HFFc6 (cell line): ENCODE measurements around the gene SPRY2. TPM values are rescaled to one million over a fixed set of nuclear protein-coding genes. Genes with fewer than 3 reads are reported as not detected.
"Not testable (repeated sequence)": the region's sequence is repeated elsewhere in the genome, so short reads cannot be mapped to it uniquely, and the experiment has no call there.

ENCODE experiments used
- DNase-seq: peaks from one replicate; pipeline ENCODE4 v3.0.0-alpha.2; 2018
- H3K27ac Mint-ChIP-seq: 2 replicates; pipeline ENCODE4 v1.8.0; 2020; ENCODE audit warnings: mild to moderate bottlenecking, mixed read lengths
- H3K27me3 Mint-ChIP-seq: 2 replicates; pipeline ENCODE4 v1.8.0; 2021; ENCODE audit warnings: mild to moderate bottlenecking, moderate library complexity, mixed read lengths; ENCODE audit not compliant: insufficient read depth
- H3K36me3 Mint-ChIP-seq: 2 replicates; pipeline ENCODE4 v1.8.0; 2021; ENCODE audit warnings: low read depth, mixed read lengths
- H3K4me1 Mint-ChIP-seq: 2 replicates; pipeline ENCODE4 v1.8.0; 2020; ENCODE audit warnings: low read depth, mixed read lengths
- H3K4me3 Mint-ChIP-seq: 2 replicates; pipeline ENCODE4 v1.8.0; 2020; ENCODE audit warnings: mild to moderate bottlenecking, moderate library complexity, mixed read lengths
- H3K9me3 Mint-ChIP-seq: 2 replicates; pipeline ENCODE4 v1.8.0; 2020; ENCODE audit warnings: mild to moderate bottlenecking, mixed read lengths
- total RNA-seq, 6 experiments: library from RNA; stranded (reverse); fragmentation: NEBNext Ultra II Directional; extraction: Animal tissue kit (Norgen Biotek cat#: 25700); gene quantifications; 2 replicates in 1 of 6; 3 replicates in 5 of 6; pipeline ENCODE4 v1.2.3, GENCODE V29; 2021
- TF ChIP-seq, protein P1 (sequence below): fragments of 200-600 bp; sonication (generic); IDR thresholded peaks from 2 replicates; pipeline ENCODE4 v1.5.0; 2021; ENCODE audit warnings: antibody characterized with exemption, mild to moderate bottlenecking

Gene SPRY2
- total RNA-seq, 6 experiments from 2014 or later = 33.9 to 42.5 (median 41.5) TPM

DNA sequence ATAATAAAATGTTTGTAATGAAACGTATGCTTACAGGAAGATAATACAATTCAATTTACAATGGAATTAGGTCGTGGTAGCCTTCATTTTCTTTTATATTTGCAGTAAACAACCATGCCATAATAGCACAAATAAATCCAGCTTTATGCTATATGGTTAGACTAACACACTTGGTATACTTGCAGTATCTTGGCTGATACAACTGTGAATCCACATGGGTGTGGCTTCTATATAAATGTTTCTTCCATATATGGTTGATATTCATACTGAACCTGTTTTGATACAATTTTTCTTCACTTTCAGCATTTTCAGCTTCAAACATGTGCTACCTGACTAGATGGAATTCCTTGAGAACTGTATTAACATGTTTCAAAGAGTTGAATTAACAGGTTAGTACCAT, 20.4 kb upstream of the SPRY2 start:
- Mint-ChIP-seq H3K27ac (no peak overlapping the region), H3K27me3 (no peaks in the 10 kb centered on the region), H3K9me3 (no peaks in the 10 kb centered on the region), H3K4me3 (no peak overlapping the region), H3K4me1 (peaks cover 31% of the 10 kb centered on the region), H3K36me3 (no peaks in the 10 kb centered on the region)
- TF ChIP-seq, protein P1, sequence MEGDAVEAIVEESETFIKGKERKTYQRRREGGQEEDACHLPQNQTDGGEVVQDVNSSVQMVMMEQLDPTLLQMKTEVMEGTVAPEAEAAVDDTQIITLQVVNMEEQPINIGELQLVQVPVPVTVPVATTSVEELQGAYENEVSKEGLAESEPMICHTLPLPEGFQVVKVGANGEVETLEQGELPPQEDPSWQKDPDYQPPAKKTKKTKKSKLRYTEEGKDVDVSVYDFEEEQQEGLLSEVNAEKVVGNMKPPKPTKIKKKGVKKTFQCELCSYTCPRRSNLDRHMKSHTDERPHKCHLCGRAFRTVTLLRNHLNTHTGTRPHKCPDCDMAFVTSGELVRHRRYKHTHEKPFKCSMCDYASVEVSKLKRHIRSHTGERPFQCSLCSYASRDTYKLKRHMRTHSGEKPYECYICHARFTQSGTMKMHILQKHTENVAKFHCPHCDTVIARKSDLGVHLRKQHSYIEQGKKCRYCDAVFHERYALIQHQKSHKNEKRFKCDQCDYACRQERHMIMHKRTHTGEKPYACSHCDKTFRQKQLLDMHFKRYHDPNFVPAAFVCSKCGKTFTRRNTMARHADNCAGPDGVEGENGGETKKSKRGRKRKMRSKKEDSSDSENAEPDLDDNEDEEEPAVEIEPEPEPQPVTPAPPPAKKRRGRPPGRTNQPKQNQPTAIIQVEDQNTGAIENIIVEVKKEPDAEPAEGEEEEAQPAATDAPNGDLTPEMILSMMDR = no peak
- no peak for DNase-seq

DNA sequence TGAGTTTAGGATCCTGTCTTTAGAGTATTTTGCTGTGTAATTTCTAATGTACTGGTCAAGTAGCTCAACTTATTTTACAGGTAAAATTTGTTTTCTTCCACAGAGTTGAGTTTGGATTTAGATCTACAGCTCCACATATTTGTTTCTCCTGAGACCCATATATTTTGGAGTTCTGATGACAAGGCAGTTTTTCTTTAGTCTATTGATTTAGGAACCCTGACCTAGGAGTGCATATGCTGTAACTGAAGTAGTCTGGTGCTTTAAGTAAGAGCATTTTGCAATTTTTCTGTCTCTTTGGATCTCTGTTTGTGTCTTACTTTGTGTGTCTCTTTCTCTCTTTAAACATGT, 19.5 kb upstream of the SPRY2 start:
- Mint-ChIP-seq H3K4me1 (peaks cover 31% of the 10 kb centered on the region), H3K36me3 (no peaks in the 10 kb centered on the region), H3K4me3 (no peak overlapping the region), H3K9me3 (no peaks in the 10 kb centered on the region), H3K27ac (no peak overlapping the region), H3K27me3 (no peaks in the 10 kb centered on the region)
- no peak for DNase-seq
- TF ChIP-seq, protein P1 = no peak

DNA sequence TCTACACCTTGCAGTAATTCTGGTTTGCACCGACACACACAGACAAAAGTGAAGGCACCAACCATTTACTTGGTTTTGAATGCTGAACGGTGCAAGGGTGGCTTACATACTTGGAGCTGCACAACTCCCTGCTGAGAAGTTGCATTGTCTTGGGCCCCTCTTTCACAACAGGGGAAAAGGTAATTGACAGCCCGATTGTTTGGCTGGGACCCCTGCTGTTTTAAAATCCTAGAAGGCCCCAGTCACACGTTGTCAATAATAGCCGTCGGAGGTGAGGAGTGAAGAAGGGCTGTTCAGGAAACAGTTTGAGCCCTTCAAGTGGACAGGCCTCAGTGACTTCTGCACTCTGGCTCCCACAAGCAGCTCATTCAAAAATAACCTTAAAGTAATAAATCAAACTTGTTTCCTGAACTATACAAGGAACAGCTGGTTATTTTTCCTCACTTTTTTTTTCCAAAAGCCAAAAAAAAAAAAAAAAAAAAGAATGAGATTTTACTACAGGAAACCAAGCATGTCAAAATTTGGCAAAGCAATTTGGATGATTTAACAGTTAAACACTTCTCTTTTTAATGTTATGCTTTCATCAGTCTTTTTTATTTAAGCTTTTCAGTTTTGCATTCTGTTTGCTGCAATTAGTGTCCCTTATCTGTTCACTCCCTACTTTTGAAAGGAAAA, 19.0 kb upstream of the SPRY2 start:
- no peak for DNase-seq
- Mint-ChIP-seq H3K27me3 (no peaks in the 10 kb centered on the region), H3K27ac (no peak overlapping the region), H3K36me3 (no peaks in the 10 kb centered on the region), H3K4me1 (peaks cover 28% of the 10 kb centered on the region), H3K9me3 (no peaks in the 10 kb centered on the region), H3K4me3 (no peak overlapping the region)
- TF ChIP-seq, protein P1 = no peak

DNA sequence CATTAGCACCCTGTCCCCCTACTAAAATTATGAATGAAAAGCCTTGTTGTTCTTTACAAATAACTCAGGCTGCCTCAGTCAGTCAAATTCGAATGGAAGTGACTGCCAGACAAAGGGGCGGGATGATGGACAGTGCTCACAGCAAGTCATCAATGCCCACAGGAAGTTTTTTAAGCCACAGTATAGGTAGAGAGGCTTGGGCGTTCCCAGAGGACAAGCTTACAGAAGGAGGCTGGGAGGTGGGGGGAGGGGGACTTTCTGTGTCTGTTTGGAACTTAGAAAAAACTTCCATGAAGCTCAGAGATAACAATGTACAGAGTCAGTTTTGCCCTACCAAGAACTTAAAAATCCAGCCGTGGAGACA, 18.5 kb upstream of the SPRY2 start:
- Mint-ChIP-seq H3K9me3 (no peaks in the 10 kb centered on the region), H3K27me3 (no peaks in the 10 kb centered on the region), H3K4me1 (peaks cover 26% of the 10 kb centered on the region), H3K27ac (no peak overlapping the region), H3K4me3 (no peak overlapping the region), H3K36me3 (no peaks in the 10 kb centered on the region)
- TF ChIP-seq, protein P1 = no peak
- no peak for DNase-seq

DNA sequence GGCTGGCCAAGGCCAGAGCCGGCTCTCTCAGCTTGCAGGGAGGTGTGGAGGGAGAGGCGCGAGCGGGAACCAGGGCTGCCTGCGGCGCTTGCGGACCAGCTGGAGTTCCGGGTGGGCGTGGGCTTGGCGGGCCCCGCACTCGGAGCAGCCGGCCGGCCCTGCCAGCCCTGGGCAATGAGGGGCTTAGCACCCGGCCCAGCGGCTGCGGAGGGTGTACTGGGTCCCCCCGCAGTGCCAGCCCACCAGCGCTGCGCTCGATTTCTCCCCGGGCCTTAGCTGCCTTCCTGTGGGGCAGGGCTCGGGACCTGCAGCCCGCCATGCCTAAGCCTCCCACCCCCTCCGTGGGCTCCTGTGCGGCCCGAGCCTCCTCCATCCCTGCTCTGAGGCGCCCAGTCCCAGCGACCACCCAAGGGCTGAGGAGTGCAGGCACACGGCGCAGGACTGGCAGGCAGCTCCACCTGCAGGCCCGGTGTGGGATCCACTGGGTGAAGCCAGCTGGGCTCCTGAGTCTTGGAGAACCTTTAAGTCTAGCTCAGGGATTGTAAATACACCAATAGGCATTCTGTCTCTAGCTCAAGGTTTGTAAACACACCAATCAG, 14.7 kb upstream of the SPRY2 start:
- not testable (repeated sequence) for H3K36me3 Mint-ChIP-seq, H3K4me3 Mint-ChIP-seq, H3K27ac Mint-ChIP-seq, H3K9me3 Mint-ChIP-seq, H3K4me1 Mint-ChIP-seq, H3K27me3 Mint-ChIP-seq, DNase-seq
- TF ChIP-seq, protein P1 = peak; percentile 25; the same call in 1 of the 2 replicates
